Stimulated activated CD8-positive, alpha-beta memory T cell treated with anti-CD3 and anti-CD28 coated beads, Interleukin-2, amount 100 ng/mL, for 1 hour (primary cell): Measurements from ENCODE around the gene ZNF451.

ENCODE experiments used
- DNase-seq, 2 donors: peaks; one replicate each; pipeline ENCODE4 v3.0.0-alpha.2; 2020; ENCODE audit warnings: low read depth in 2 of 2

The ZNF451 gene

DNA sequence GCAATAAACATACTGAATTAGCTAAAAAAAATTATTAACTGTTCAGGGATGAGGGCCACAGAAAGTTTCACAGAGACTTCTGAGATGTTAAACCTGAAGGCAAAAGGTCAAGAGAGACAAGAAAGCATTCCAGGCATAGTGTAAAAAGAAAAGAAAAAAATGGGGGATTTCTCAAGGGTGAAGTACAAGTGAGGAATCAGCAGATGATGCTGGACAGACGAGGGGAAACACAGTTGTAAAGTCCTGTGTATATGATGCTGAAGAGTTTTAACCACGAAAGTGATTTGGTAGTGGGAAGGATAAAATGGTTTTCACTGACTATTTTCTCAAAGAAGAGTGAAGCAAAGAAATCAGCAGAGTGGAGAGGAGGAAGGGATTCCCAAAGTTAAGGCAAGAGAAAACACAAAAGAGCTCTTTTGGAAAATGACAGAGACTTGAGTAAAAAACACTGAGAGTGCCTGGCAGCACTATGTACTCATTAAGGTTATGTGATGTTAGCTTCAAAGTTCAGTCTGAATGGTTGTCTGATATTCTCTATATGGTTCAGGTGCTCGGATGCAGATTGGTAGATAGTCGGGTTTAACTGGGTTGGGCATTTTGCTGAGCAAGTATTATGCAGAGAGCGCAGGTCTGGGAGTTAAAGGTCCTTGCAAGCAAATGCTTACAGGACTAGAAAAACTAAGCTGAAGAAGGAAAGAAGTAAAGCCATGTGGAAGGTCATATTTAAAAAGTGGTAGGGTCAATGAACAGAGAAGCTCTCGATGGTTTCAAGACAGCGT is 115.8 kb downstream of the ZNF451 start:
- no peak for DNase-seq

DNA sequence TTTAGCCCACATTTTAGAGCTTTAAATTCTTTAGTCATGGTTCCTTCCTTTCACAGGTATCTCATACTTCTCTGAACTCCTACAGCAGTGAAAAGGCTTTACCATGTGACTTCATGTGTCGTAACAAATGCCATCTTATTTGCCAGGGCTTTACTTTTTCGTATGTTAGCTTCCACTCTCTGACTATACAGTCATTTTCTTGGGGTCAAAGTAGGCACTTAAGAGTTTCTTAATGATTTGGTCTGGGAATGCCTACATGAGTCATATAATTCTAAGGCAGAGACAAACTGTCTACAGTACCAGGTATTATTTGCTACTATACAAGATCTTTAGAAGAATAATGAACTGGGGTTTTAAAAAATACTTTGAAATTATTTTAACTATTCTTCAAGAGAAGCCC is 117.2 kb downstream of the ZNF451 start:
- no peak for DNase-seq

DNA sequence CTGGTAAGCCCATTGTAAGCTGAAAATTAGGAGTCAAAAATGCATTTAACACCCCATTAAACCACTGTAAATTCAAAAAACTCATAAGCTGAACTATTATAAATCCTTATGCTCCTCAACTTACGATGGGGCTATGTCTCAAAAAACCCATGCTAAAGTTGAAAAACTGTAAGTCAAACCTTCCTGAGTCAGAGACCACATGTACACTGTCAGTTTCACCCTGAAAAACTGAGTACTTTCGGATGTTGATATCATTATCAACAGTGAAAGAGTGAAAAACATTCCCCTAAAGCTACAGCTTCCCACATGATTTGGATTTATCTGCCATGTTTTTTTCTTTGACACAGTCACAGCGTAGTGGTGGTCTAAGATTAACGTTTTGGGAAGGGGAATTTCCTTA is 117.9 kb downstream of the ZNF451 start:
- no peak for DNase-seq

DNA sequence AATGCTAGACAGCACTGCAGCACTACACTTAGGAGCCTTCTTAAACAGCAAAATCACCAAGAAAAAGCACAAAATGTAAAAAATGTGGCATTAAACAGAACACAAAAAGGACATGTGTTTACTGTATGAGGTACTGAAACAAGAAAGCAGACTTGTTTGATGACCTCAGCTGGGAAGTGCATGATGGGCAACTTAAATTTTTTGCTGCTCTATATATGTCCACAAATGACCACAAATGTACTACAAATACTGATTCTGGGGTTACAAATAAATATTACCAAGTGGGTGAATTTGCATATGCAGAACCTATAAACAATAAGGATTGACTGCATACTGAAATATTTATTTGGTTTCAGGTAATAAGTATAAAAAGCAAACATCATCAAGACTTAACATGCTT is 119.0 kb downstream of the ZNF451 start:
- DNase-seq: no peak

DNA sequence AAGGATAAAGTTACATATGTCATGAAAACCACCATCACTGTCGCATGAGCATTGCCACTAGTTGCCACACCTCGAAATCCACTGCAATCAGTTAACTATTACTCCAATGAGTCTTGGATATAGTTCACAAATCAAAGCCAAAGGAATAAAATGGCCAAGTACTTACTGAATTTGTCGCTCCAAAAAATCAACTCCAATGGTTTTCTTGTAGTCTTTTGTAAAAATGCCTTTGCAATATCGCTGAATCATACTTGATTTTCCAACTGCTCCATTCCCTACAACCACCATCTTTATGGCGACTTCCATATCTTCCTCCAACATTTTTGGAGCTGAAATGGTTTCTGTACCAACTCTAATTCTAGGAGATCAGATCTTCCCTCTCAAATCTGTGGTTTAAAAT is 120.1 kb downstream of the ZNF451 start:
- DNase-seq: no peak

DNA sequence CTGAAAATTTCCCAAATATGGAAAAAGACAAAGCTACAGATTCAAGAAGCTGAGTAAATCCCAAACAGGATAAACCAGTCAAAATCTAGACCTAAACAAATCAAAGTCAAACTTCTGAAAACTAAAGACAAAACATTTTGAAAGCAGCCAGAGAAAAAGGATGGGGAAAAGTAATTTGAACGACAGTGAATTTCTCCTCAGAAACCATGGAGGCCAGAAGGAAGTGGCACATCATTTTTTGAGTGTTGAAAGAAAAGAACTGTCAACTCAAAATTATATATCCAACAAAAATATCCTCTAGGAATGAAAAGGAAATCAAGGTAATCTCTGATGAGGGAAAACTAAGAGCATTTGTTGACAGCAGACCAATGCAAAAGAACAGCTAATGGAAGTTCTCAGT is 125.3 kb downstream of the ZNF451 start:
- DNase-seq: no peak

DNA sequence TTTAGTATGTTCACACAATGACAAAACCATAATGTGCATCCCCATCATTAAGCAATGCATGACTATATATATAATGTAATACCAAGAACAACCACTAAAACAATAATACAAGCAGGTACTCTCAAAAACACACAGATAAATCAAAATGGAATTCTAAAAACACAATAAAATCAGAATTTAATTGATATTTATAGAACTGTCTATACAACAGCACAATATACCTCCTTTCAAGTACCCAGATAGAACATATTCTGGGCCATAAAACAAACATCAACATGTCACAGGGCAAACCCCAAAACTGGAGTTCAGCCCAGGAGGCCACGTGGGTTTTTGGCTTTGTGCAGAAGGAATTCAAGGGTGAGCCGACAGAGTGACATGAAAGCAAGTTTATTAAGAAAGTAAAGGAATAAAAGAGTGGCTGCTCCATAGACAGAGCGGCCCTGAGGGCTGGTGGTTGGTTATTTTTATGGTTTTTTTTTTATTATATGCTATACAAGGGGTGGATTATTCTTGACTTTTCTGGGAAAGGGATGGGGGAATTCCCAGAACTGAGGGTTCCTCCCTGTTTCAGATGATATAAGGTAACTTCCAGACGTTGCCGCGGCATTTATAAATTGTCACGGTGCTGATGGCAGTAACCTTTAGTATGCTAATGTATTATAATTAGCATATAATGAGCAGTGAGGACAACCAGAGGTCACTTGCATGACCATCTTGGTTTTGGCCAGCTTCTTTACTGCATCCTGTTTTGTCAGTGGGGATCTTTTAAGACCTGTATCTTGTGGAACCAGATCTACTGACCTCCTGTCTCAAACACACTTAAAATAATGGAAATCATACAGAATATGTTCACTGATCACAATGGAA is 126.5 kb downstream of the ZNF451 start:
- DNase-seq: no peak

DNA sequence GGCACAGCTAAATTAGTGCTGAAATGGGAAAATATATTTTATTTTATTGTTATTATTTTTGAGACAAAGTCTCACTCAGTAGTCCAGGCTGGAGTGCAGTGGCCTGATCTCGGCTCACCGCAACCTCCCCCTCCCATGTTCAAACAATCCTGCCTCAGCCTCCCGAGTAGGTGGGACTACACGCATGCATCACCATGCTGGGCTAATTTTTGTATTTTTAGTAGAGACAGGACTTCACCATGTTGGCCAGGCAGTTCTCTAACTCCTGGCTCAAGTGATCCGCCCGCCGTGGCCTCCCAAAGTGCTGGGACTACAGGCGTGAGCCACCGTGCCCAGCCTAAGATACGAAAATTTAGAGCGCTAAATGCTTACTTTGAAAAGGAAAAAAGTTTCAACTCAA is 127.3 kb downstream of the ZNF451 start:
- DNase-seq: no peak
